H1 (cell line): ENCODE measurements around the gene TMCC3. TPM values are rescaled to one million over a fixed set of nuclear protein-coding genes. Genes with fewer than 3 reads are reported as not detected.

ENCODE experiments used
- HDAC6 ChIP-seq: IDR thresholded peaks from one replicate; pipeline ENCODE4 v1.7.1; 2012; ENCODE audit warnings: low read depth, mild to moderate bottlenecking, inconsistent platforms, low read length, moderate library complexity
- KDM4A ChIP-seq: IDR thresholded peaks from one replicate; pipeline ENCODE4 v1.7.1; 2012; ENCODE audit warnings: low read depth, mild to moderate bottlenecking, moderate library complexity, low read length, inconsistent platforms; ENCODE audit not compliant: severe bottlenecking
- MAFK ChIP-seq: IDR thresholded peaks from 2 replicates; pipeline ENCODE4 v1.6.1; 2012; ENCODE audit warnings: low read depth, mild to moderate bottlenecking, improper control_type of control experiment, low read length
- SP1 ChIP-seq: IDR thresholded peaks from 2 replicates; pipeline ENCODE4 v1.6.1; 2011; ENCODE audit warnings: low read depth, low read length
- SP4 ChIP-seq: IDR thresholded peaks from 2 replicates; pipeline ENCODE4 v1.6.1; 2012; ENCODE audit warnings: low read length, inconsistent platforms
- TBP ChIP-seq: IDR thresholded peaks from 2 replicates; pipeline ENCODE4 v1.6.1; 2011; ENCODE audit warnings: low read depth, low read length, improper control_type of control experiment
- ZNF274 ChIP-seq: IDR thresholded peaks from 2 replicates; pipeline ENCODE4 v1.7.0; 2012; ENCODE audit warnings: low read length, borderline replicate concordance; ENCODE audit errors: extremely low read depth
- polyA plus RNA-seq, 7 experiments: library from polyadenylated mRNA; depleted of rRNA in 3 of 7; stranded (reverse) in 5 of 7; unstranded in 2 of 7; fragments of >200 nt in 5 of 7; fragments of 200-250 nt in 2 of 7; gene quantifications; 1 replicate in 5 of 7; 2 replicates in 1 of 7; 4 replicates in 1 of 7; pipeline versions ENCODE4 v1.2.1 to v1.2.3, GENCODE V29; 2011 to 2013; ENCODE audit warnings: missing spikeins in 2 of 7, mixed read lengths in 2 of 7
- total RNA-seq: library from RNA; stranded (reverse); fragmentation: NEBNext Ultra II Directional; extraction: Animal tissue kit (Norgen Biotek cat#: 25700); gene quantifications from 2 replicates; pipeline ENCODE4 v1.2.1, GENCODE V29; 2021

Gene TMCC3
- total and polyA plus RNA-seq, 2 of the 8 experiments (the other 6 are each of a cell fraction or from before 2014, with no cell fraction given): 1.7 to 4.1 TPM

GRCh38 chr12:94594443-94594825, 55.9 kb downstream of the TMCC3 start (continued):
- TF ChIP-seq KDM4A (no peak), TBP (no peak), ZNF274 (no peak), MAFK (no peak), HDAC6 (no peak), SP1 (no peak), SP4 (no peak)
- TF ChIP-seq, all 59 proteins: peak for 0
